NCI-H128 (cell line): Measurements from ENCODE around the gene MAB21L1.

ENCODE experiments used
- DNase-seq: peaks from one replicate; lab custom pipeline; 2025; ENCODE audit not compliant: unreplicated experiment; lab: John Stamatoyannopoulos, UW

The MAB21L1 gene

DNA sequence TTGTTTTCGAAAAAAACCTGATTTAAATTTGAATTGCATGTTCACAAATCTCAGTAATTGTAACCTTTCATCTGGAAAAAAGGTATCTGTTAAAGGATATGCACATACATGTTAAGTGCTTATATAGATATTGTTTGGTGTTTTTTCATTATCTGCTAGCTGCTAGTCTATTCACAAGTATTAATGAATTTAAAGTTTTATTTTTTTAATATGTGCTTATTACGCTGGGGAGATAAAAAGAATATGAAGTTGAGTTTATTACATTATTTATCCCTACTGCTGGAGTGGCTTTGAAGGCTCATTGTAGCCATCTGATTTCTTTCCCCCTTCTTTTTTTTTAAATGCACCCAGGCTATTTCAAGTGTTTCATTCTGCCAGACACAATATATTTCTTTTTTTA, 3.9 kb upstream of the MAB21L1 start:
- no peak for DNase-seq

DNA sequence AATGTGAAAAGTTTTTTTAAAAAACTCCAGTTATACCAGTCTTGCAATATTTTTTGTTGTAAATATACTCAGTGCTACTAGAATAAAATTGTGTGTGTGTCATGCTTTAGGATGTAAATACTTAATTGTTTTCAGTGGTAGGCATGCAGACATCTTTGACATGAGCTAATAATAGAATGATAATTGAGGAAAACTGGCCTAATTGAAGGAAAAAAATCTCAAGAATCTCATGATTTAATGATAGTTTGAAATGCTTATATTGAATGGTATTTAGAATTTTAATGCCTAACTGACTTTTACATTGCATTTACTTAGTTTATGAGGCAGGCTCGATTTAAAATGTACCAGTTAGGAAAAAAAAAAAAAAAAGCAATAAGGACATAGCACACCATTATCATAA, 3.2 kb upstream of the MAB21L1 start:
- DNase-seq: no peak

DNA sequence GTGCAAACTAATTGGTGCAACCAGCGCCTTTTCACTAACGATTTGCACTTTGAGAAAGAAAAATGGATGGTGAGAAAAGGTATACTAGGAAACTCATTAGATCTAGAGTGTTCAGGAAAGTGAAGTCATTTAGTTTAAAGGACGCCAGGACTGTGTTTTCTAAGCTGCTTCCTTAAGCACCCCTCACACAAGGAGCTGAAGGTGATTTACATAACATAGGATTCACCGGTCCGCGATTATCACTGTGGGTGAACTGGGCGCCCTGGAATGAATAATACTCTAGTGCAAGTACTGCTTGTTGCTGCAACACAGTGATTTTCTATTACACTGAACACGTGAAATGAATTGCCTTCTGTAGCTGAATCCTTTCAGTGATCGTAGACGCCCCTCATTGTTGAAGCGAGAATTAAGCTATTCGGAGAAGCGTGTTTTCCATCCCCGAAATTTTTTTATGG, 2.6 kb upstream of the MAB21L1 start:
- DNase-seq: no peak

DNA sequence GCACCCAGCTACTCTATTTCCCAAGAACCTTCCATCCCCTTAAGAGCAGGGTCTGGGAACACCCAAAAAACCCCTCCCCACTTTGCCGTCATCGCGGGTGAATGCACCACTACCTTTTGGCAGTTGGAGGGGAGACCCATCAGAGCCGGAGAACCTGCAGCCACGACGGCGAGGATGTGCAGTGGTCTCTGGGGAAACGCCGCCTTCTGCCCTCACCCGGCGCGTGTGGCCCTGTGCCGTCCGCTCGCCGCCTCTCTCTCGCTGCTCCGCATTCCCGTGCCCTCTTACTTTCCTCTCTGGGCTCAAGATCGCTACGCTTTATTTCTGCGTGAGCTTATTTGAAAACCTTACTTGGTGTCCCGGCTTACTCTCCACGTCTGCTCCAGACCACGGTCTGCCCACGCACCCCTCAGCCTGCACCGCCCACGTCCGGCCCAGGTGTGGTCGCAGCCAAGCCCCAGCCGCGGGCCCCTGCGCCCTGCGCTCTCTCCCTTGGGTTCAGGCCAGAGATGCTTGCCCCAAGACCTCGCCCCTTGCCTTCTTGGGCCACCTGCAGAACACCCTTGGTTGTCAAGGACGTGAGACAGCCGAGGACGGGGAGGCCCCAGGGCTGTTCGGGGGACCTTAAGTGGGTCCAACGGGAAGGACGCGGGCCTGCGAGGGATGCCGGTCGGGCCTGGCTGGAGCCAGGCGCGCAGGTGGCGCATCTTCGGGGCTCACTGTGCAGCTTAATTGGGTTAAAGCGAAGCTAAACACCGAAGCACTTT, 2.0 kb upstream of the MAB21L1 start:
- DNase-seq: no peak

DNA sequence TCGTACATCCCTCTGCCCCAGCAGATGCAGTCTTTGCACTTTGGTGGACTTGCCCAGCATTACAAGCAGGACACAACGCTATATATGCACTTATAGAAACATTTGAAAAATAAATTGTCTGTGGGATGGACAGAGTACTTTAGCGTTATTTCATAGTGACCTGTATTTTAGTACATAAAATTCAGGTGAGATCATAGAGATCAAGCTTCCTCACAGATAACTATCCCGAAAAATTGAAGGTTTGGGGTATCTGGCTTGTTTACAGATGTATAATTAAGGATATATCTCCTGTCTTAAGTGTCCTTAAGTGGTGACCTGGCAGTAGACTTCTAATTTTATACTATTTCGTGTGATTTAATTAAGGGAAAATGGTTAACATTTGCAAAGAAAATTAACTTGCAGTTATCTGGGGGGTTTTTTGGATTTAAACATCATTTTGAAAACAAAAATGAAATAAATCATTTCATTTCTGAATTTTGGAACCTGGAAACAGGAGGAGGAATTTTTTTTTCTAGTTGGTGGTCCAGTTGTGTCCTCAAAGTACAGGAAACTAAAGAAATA, 977 bp upstream of the MAB21L1 start:
- DNase-seq: no peak

DNA sequence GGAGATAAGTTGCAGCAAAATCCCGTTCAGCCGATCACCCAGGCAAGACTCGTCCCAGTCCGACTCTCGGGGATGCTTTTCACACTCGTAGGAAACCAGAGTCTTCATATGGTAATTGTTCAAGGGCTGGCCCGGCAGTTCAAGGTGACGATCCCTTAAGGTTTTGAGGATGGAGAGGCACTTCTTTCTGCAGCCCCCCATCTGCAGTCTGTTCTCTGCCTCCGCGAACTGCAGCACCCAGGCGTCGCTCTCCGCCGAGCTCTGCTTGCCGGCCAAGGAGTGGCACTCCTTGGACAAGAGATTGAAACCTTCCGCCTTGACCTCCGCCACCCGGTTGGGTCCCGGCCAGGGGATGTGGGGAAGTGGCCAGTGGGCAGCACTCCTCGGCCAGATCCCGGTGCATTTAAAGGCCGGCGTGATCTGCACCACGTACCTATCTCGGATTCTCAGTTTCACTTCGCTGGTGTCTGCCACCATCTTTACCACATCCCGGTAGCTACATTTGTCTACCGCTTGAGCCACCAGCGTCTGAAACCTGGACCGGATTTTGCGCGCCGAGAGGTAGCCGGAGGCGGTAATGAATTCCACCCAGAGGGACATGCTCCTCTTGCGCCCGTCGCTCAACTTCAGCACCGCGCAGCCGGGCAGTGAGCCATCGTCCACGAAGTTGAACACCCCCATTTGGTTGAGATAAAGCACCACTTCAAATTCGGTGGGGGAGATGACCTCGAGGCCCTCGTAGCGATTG, 1.1 kb downstream of the MAB21L1 start:
- no peak for DNase-seq

DNA sequence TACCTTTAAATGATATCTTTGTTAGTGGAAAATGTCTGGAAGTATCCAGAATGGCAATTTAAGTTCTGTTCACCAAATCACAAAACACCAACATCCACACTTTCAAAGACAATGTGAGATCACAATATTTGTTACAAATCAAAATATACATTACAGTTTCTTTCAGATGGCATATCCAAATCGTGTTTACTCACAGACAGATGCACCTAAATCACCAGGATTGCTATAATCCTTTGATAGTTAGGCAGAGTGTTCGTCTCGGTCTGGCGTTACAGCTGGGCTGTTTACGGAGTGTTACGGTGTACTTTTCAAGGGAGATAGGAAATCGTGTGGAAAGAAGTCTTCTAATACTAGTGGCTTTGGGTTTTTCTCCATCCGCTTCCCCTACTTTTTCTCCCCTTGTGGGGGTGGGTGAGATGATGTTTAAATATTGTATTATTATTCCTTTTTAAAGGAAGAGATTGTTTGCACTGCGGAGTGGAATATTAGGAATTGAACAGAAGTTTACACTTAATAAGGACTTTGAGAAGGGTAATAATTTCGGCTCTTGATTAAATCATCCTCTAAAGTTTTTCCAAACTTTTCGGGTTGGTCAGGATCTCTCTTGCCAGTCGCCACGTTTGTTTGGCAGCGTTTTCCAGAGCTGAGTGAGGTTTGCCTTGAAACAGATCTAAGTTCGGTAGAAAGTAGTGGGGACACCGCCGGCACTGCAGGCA, 1.8 kb downstream of the MAB21L1 start:
- no peak for DNase-seq

DNA sequence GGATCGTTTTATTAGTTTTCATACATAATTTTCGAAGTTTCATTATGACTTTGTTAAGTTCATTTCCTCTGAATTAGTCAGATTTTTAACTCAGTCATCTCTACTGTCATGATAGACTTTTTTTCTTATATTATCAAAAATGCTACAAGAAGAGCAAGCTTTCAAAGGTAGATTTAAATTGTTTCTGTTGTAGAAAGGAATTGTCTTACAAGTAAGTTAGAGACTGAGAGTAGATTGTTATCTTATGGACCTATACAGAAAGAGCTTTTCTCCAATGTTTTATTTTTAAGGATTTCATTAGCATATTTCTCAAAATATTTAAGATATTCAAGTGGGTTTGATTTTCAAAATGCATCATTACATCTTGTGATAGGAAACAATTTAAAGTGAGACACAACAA, 2.7 kb downstream of the MAB21L1 start:
- DNase-seq: no peak

- no peak for DNase-seq
These were observed 3.2 kb downstream of the MAB21L1 start for GRCh38 chr13:35473206-35473775.

DNA sequence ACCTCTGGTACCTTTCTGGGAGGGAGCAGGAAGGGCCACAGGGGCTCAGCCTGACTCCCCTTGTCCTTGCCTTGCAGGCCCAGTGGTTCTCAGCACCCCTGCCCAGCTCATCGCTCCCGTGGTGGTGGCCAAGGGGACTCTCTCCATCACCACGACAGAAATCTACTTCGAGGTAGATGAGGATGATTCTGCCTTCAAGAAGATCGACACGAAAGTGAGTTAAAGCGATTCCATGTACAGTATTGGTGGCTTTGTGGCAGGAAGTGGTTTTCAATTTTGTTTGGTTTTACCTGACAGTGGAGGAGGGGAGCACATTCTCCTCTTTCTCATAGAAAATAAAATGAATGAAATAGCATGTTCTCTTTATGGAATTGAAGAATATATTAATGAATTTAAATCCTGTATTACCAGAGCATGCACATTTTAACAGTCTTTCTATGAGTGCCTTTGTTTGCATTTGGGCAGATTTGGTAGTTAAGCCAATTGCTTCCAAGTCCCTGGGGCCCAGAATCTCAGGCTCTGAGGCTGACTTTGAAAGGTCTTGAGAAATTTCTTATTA, 4.1 kb downstream of the MAB21L1 start:
- no peak for DNase-seq

GRCh38 chr13:35471706-35472322, 4.7 kb downstream of the MAB21L1 start:
- no peak for DNase-seq

GRCh38 chr13:35470671-35471661, 5.5 kb downstream of the MAB21L1 start:
- no peak for DNase-seq

GRCh38 chr13:35469806-35470525, 6.5 kb downstream of the MAB21L1 start:
- DNase-seq: no peak

GRCh38 chr13:35468195-35468594, 8.3 kb downstream of the MAB21L1 start:
- DNase-seq: no peak

GRCh38 chr13:35465371-35465770, 11.1 kb downstream of the MAB21L1 start:
- DNase-seq: no peak

GRCh38 chr13:35460061-35460460, 16.4 kb downstream of the MAB21L1 start:
- DNase-seq: no peak

GRCh38 chr13:35457258-35457657, 19.2 kb downstream of the MAB21L1 start:
- DNase-seq: no peak

DNA sequence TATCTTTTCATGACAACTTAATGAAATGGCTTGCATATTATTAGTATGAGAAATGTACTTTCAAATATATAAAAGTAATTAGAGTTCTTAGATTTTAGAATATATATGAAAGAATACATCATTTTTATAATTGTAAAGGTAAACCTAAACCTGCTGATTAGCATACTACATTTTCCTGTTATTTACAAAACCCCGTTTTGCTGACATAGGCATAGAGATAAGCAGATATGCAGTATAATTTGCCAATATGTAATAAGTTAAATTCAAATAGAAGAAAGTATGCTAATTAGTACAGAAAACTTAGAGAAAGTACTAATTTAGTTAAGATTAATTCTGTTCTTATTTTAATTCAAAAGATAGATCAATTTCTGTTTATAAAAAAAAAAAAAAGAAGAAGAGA, 21.5 kb downstream of the MAB21L1 start:
- no peak for DNase-seq

GRCh38 chr13:35449821-35450220, 26.7 kb downstream of the MAB21L1 start:
- no peak for DNase-seq
